ENCODE measurements around the gene PRAMEF13.
"Not testable (repeated sequence)": the region's sequence is repeated elsewhere in the genome, so short reads cannot be mapped to it uniquely, and the experiment has no call there.

PRAMEF13 gene

GRCh38 chr1:13201309-13201708 is at the start of gene PRAMEF13:
Gene PRAMEF13, minus strand, starts transcription at chr1:13201409. Its CDS starts 1,820 bp downstream, at chr1:13199589.
- not testable (repeated sequence) for DNase-seq

GRCh38 chr1:13247122-13247521 is 45.9 kb upstream of the PRAMEF13 start:
- DNase-seq = not testable (repeated sequence)

GRCh38 chr1:13246554-13246871 is 45.3 kb upstream of the PRAMEF13 start:
- not testable (repeated sequence) for DNase-seq

- DNase-seq = not testable (repeated sequence)
These were observed 44.8 kb upstream of the PRAMEF13 start for GRCh38 chr1:13245841-13246553.

GRCh38 chr1:13243536-13244263 is 42.5 kb upstream of the PRAMEF13 start:
- not testable (repeated sequence) for DNase-seq

GRCh38 chr1:13239633-13240032 is 38.4 kb upstream of the PRAMEF13 start:
- not testable (repeated sequence) for DNase-seq

- DNase-seq = not testable (repeated sequence)
These were observed 36.4 kb upstream of the PRAMEF13 start for GRCh38 chr1:13237572-13237971.

- DNase-seq = not testable (repeated sequence)
These were observed 32.8 kb upstream of the PRAMEF13 start for GRCh38 chr1:13234057-13234456.

- not testable (repeated sequence) for DNase-seq
These were observed 30.8 kb upstream of the PRAMEF13 start for GRCh38 chr1:13232056-13232455.

- DNase-seq = not testable (repeated sequence)
These were observed 30.0 kb upstream of the PRAMEF13 start for GRCh38 chr1:13231061-13231750.

GRCh38 chr1:13230601-13231000 is 29.4 kb upstream of the PRAMEF13 start:
- DNase-seq = not testable (repeated sequence)

- not testable (repeated sequence) for DNase-seq
These were observed 28.9 kb upstream of the PRAMEF13 start for GRCh38 chr1:13230096-13230495.

GRCh38 chr1:13228343-13228781 is 27.2 kb upstream of the PRAMEF13 start:
- peak in 1 of 2 donors; percentile 4 for DNase-seq

GRCh38 chr1:13227271-13228055 is 26.3 kb upstream of the PRAMEF13 start:
- DNase-seq = not testable (repeated sequence)

- not testable (repeated sequence) for DNase-seq
These were observed 24.5 kb upstream of the PRAMEF13 start, which contains the start of gene PRAMEF18 for GRCh38 chr1:13225675-13226204. Gene PRAMEF18, minus strand, starts transcription at chr1:13226154. Its CDS starts 48 bp downstream, at chr1:13226106.

GRCh38 chr1:13224480-13225060 is 23.4 kb upstream of the PRAMEF13 start:
- DNase-seq = no peak

- DNase-seq = not testable (repeated sequence)
These were observed 21.6 kb upstream of the PRAMEF13 start for GRCh38 chr1:13222788-13223187.

GRCh38 chr1:13219203-13219602 is 18.0 kb upstream of the PRAMEF13 start:
- not testable (repeated sequence) for DNase-seq

- not testable (repeated sequence) for DNase-seq
These were observed 15.4 kb upstream of the PRAMEF13 start for GRCh38 chr1:13216619-13217018.

GRCh38 chr1:13208712-13209111 is 7.5 kb upstream of the PRAMEF13 start:
- not testable (repeated sequence) for DNase-seq

- DNase-seq = not testable (repeated sequence)
These were observed 29.7 kb downstream of the PRAMEF13 start, which contains the start of gene PRAMEF9 for GRCh38 chr1:13171548-13171947. Gene PRAMEF9, plus strand, starts transcription at chr1:13171848. Its CDS starts 3,433 bp downstream, at chr1:13175281.

- DNase-seq = not testable (repeated sequence)
These were observed 35.7 kb downstream of the PRAMEF13 start, which contains the start of gene HNRNPCL4 for GRCh38 chr1:13165531-13165930. Gene HNRNPCL4, minus strand, starts transcription at chr1:13165631. Its CDS starts 164 bp downstream, at chr1:13165467.
